NCI-H1105 (cell line): ENCODE measurements around the gene CPLX1.
"Not testable (repeated sequence)": the region's sequence is repeated elsewhere in the genome, so short reads cannot be mapped to it uniquely, and the experiment has no call there.

Source experiments
- DNase-seq: peaks from one replicate; lab custom pipeline; 2025; lab: John Stamatoyannopoulos, UW

CPLX1 gene

DNA sequence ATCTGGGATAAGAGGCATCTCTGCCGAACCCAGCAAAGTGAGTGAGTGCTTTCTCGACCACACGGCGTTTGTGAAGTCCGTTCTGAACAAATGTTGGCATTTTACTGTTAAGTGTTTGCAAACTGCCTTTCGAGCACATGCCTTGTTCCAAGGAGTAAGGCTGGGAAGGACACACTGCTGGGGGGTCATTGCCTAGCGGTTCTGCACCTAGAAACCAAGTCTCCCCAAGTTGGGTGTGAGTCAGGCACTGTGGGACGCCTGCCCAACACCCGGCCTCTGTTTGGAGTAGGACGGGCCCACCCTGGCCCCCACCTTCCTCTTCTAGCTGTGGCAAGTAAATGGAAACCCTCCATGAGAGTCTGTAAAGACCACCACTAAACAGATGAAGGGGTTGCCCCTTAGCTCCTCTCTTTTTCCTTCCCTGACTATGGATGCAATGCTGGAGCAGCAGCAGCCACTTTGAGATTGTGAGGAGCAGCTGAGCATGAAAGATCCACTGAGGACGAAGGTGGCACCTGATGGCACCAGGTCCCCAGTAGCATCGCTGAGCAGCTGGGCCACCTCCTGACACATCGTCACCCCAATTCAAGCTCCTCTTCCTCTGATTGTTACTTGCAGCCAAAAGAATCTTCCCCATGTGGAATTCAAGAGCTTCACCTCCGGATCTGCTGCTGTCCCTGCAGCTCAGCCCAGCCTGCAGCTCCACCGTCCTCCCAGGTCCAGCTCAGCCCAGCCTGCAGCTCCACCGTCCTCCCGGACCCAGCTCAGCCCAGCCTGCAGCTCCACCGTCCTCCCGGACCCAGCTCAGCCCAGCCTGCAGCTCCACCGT, 6.3 kb downstream of the CPLX1 start:
- no peak for DNase-seq

GRCh38 chr4:818106-818921, 7.6 kb downstream of the CPLX1 start:
- no peak for DNase-seq

DNA sequence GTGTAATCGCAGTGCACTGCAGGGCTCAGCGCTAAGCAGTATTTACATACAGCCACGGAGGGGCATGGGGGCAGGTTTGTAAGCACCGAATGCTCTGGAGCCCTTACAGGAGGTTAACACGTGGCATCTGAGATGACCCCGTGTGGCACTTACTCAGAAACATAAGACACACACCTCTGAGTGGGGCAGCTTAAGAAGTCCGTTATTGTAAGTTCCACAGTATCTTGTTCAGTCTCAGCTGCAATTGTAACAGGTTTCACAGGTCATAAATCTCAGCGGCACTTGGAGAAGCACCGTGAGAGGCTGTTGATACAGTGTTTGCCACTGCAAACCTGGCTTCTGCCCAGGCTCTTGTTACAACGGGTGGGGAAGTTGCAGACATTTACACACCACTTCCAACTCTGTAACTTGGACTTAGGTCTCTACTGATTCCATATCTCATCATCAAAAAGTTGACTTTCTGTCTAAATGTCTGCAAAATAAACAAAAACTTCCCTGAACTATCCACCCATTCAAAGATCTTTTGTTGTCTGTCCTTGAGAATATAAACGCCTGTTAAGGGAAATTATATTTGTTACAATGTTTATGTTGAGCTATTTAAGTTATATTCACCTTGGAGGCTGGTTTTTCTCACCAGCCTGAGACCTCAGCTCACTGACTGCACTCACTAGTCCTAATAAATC, 10.3 kb downstream of the CPLX1 start:
- DNase-seq = no peak

GRCh38 chr4:814312-814850, 11.5 kb downstream of the CPLX1 start:
- no peak for DNase-seq

- DNase-seq = no peak
These were observed 12.0 kb downstream of the CPLX1 start for GRCh38 chr4:813900-814299.

DNA sequence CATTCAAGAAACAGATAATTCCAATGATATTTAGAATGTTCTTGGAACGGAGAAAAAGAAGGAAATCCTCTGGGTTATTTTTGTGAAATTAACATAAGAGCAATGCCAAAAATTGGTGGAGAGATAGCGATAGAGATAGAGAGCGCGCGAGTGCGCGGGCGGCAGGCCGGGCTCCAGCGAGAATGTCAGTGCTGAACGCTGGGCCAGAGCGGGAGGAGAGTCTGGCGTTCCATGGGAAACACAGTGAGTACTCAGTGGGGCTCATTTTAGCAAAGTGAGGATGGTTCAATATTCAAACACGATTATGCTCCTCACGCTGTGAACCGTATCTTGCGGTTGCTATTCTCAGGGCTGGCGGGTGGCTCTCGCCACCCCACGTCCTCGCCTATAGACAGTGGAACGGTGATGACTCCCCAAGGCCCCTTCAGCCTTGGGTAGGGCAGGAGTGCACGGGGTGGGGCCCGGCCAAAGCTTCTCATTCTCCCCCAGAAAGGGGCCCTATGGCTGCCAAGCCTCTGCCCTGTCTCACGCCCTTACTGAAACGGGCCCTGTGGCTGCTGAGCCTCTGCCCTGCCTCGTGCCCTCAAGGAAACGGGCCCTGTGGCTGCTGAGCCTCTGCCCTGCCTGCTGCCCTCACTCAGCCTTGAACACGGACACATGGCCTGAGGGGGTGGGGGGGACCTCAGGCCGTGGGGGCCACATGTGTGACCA, 16.9 kb downstream of the CPLX1 start:
- no peak for DNase-seq

DNA sequence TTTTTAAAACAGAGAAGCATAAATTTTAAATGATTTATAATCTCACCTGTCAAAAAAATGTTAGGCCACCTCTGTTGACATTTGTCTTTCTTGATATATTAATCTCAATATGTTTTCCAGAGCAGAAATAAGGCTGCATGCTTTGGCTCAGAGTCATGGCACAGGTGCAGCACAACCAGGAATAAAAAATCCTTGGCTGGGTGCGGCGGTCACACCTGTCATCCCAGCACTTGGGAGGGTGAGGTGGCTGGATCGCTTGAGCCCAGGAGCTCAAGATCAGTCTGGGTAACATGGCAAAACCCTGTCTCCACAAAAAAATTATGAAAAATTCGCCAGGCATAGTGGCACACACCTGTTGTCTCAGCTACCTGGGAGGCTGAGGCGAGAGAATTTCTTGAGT, 18.1 kb downstream of the CPLX1 start:
- no peak for DNase-seq

GRCh38 chr4:806979-807378, 18.9 kb downstream of the CPLX1 start:
- not testable (repeated sequence) for DNase-seq

GRCh38 chr4:804804-805203, 21.1 kb downstream of the CPLX1 start:
- DNase-seq = no peak

DNA sequence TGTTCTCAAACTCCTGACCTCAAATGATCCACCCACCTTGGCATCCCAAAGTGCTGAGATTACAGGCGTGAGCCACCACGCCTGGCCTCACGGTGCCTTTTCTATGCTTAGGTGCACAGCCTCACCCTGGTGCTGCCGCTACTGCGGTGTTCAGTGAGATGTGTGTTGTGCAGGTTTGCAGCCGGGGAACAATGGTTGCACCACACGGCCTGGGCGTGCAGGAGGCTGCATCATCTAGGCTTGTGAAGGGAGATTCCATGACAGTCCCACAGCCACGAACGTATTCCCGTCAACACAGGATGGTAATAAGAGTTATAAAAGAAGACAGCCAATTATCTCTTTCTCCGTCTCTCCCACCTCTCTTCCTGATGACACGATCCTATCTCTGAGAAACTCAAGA, 22.0 kb downstream of the CPLX1 start:
- no peak for DNase-seq

- no peak for DNase-seq
These were observed 24.3 kb downstream of the CPLX1 start for GRCh38 chr4:801436-802124.

DNA sequence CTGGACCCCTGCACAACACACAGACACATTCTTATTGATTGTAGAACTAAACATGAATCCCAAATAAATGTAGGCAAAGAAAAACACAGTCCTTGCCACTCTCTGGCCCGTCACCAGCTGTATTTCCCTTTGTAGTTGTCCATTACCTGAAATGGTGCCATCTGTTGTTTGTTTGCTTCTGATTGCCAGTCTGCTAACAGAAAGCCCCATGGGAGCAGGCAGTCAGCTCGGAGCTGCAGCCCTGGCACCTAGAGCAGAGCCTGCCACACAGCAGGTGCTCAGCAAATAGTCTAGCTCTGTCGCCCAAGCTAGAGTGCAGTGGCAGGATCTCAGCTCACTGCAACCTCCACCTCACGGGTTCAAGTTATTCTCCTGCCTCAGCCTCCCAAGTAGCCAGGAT, 28.9 kb downstream of the CPLX1 start:
- no peak for DNase-seq

GRCh38 chr4:796206-796605, 29.7 kb downstream of the CPLX1 start:
- no peak for DNase-seq

DNA sequence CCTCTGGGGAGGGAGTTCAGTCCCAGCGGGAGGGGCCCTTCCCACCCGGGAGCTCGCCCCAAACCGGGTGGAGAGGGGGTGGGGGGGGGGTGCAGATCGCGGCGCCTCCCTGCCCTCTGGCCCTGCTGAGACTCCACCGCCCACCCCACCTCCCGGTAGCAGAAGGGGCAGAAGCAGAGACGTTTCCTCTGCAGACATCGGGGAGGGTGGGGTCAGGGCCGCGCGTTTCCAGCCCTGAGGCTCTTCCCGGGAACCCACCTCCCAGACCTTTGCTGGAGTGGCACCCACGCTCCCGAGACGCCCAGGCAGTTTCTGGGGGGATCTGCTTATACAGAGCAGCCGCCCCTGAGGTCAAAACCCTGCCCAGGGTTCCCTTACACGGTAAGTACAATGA, 30.2 kb downstream of the CPLX1 start:
- no peak for DNase-seq

- peak; percentile 15 for DNase-seq
These were observed 30.8 kb downstream of the CPLX1 start for GRCh38 chr4:794900-795725.

- DNase-seq = no peak
These were observed 31.8 kb downstream of the CPLX1 start for GRCh38 chr4:793941-794621.

- no peak for DNase-seq
These were observed 32.7 kb downstream of the CPLX1 start for GRCh38 chr4:793093-793861.

- no peak for DNase-seq
These were observed 33.3 kb downstream of the CPLX1 start for GRCh38 chr4:792626-793092.
